C4-2B (cell line): Measurements from ENCODE around the gene MMS19.
A peak's percentile ranks its signal among the peaks of the same experiment; 100 is the strongest.

Source experiments
- H3K27ac ChIP-seq: fragments of 450-650 bp; 2 replicates; pipeline ENCODE4 v1.5.1; 2017
- ZFX ChIP-seq: fragments of 450-650 bp; IDR thresholded peaks from 2 replicates; pipeline ENCODE4 v1.6.1; 2017
- TF ChIP-seq, protein P1 (sequence below): fragments of 450-650 bp; conservative IDR thresholded peaks from 2 replicates; pipeline ENCODE4 v1.5.1; 2017; ENCODE audit warnings: mild to moderate bottlenecking

Gene MMS19

DNA sequence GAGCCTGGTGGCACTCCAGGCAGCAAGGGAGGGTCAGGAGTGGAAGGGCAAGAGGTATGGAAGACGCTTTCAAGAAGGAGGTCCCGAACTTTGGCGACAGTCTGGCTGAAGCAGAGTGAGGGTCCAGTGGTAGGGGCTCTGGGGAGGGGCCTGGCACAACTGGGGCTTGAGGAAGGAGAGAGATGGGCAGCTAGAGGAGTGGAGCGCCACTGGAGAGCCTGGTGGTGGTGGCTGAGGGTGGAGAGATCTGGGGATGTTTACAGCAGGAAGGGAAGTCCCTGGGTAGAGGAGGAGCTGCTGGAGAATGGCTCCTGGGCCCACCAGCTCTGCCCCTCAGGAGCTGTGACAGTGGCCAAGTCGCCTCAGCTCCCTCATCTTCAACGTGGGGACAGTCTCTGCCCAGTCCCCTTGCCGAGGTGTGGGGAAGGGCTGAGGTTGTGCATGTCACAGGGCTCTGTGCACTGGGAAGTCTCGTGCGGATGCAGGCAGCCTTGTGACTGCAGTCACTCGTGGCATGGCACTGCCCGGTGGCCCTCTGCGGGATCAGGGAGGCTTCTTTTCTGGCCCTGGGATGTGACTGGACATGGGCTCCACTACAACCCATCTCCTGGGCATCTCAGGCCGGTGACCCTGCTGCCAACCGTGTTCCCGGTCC is 19.0 kb upstream of the MMS19 start:
- TF ChIP-seq, protein P1, sequence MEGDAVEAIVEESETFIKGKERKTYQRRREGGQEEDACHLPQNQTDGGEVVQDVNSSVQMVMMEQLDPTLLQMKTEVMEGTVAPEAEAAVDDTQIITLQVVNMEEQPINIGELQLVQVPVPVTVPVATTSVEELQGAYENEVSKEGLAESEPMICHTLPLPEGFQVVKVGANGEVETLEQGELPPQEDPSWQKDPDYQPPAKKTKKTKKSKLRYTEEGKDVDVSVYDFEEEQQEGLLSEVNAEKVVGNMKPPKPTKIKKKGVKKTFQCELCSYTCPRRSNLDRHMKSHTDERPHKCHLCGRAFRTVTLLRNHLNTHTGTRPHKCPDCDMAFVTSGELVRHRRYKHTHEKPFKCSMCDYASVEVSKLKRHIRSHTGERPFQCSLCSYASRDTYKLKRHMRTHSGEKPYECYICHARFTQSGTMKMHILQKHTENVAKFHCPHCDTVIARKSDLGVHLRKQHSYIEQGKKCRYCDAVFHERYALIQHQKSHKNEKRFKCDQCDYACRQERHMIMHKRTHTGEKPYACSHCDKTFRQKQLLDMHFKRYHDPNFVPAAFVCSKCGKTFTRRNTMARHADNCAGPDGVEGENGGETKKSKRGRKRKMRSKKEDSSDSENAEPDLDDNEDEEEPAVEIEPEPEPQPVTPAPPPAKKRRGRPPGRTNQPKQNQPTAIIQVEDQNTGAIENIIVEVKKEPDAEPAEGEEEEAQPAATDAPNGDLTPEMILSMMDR: no peak
- no peak for TF ChIP-seq ZFX
- no peak overlapping the region for H3K27ac ChIP-seq

- TF ChIP-seq, protein P1: no peak
- TF ChIP-seq ZFX: no peak
- peak overlapping the region; percentile 8 for H3K27ac ChIP-seq
Measured at GRCh38 chr10:97515271-97515978, 17.2 kb upstream of the MMS19 start.

DNA sequence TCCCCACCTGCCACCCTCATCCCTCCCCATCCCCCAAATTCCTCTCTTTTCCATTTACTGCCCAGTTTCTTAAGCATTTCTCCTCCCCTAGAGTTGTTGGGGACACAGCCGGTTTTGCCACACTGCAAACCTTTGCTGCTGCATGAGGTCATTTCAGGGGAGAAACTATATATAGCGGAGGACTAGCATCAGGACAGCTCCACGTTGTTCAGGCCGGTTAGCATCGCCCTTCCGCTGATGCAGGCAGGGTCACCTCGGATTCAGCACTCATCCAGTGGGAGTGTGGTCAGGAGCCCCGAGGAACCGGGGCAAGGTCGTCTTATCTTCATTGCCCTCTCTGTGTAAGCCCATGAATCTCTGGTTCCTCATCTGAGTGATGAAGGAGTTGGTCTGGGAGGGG is 16.1 kb upstream of the MMS19 start:
- H3K27ac ChIP-seq: no peak overlapping the region
- no peak for TF ChIP-seq ZFX
- TF ChIP-seq, protein P1: no peak

DNA sequence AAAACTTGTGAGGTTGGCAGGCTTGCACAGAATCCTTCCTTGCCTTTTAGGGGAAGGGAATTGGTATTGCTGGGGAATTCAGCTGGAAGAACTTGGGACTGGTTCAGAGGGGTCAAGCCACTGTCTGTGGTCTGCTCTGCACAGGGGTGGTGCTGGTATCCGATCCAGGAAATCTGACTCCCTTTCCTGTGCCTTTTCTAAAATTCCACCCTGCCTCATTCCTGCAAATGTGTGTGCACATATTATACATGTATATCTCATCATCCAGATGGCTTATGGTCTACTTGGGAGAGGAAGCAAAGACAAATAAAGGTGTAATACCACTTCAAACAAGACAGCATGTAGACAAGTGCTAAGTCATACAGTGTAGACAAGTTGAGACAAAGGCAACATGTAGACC is 14.8 kb upstream of the MMS19 start:
- TF ChIP-seq, protein P1: no peak
- TF ChIP-seq ZFX: no peak
- H3K27ac ChIP-seq: no peak overlapping the region

DNA sequence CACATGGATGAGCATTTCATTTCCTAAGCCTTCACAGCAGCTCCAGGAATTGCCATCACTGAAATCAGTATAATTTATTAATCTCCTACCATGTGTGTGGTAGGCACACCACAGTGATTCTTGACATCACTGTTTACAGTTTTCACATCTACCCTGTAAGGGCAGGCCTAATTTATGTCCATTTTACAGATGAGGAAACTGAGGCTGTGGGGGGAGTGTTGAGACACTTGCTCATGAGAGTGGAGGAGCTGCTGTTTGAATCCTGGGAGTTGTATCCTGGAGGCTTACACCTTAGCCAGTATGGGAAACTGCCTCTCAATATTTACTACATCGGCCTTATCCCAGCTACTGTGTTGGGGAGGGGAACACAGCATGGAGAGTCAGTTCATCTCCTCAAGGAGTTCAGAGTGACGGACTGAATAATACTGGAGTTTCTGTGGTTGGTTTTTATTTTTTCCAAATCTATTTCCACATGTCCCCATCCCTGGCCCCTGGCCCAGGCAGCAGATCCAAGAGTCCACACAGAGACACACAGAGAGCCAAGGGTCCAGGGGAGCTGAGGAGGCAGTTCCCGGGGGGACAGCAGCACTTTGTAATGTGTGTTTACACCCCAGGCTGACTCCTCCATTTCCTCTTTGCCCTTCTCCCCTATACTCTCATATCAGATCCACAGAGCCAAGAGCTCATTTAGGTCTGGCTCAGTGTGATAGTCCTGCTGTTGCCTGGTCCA is 13.7 kb upstream of the MMS19 start:
- TF ChIP-seq ZFX: no peak
- TF ChIP-seq, protein P1: no peak
- H3K27ac ChIP-seq: no peak overlapping the region

- no peak overlapping the region for H3K27ac ChIP-seq
- TF ChIP-seq, protein P1: no peak
- no peak for TF ChIP-seq ZFX
Measured at GRCh38 chr10:97510686-97511085, 12.5 kb upstream of the MMS19 start.
